HCT116 (cell line): ENCODE results near the gene OPCML. TPM values are rescaled to one million over a fixed set of nuclear protein-coding genes. Genes with fewer than 3 reads are reported as not detected.

ENCODE experiments used
- ATAC-seq: fragments of 200-7000 bp; cut with Tn5 transposase; 2 replicates; pipeline ENCODE4 v1.9.1; 2020; ENCODE audit warnings: mild to moderate bottlenecking, moderate library complexity
- BruUV-seq: library from RNA; stranded (reverse); fragments of 400-500 nt; replicated peaks from 2 replicates; lab custom pipeline; 2021; lab: Mats Ljungman, UMichigan
- CTCF ChIA-PET: fragments of 300-600 bp; sonication (Branson Sonifier 250); formaldehyde crosslinking; loops from one replicate; lab custom pipeline; 2021; ENCODE audit warnings: antibody characterized with exemption; lab: Charles Lee
- POLR2A ChIA-PET: fragments of 300-600, 350-600 bp; sonication (Branson Sonifier 250); formaldehyde crosslinking; loops from one replicate; lab custom pipeline; 2021; ENCODE audit warnings: antibody characterized with exemption; lab: Charles Lee
- RAD21 ChIA-PET, 2 experiments: fragments of 300-600 bp; sonication (Branson Sonifier 250); formaldehyde crosslinking; loops; one replicate each; lab custom pipeline; 2023; ENCODE audit warnings: low total read pairs in 2 of 2; ENCODE audit not compliant: uncharacterized antibody in 2 of 2, unreplicated experiment in 2 of 2, low non-redundant PET in 1 of 2; lab: Charles Lee
- DNase-seq: peaks from one replicate; pipeline ENCODE4 v3.0.0-alpha.2; 2010; ENCODE audit warnings: low read depth, low spot score
- H2AFZ ChIP-seq: fragments of 200-600 bp; shearing (Covaris generic), sonication (generic); 2 replicates; pipeline ENCODE4 v1.6.1; 2017; ENCODE audit warnings: low read depth, mixed run types, mixed read lengths, antibody characterized with exemption, low read length; ENCODE audit not compliant: poor library complexity, severe bottlenecking
- H3K27ac ChIP-seq: 2 replicates; pipeline ENCODE4 v1.5.1; 2012; ENCODE audit warnings: low read depth, low read length
- H3K27me3 ChIP-seq: fragments of 200-600 bp; sonication (generic); 2 replicates; pipeline ENCODE4 v1.6.1; 2016; ENCODE audit warnings: mixed run types, low read length, mixed read lengths; ENCODE audit not compliant: insufficient read depth
- H3K36me3 ChIP-seq, 2 experiments: fragments of 200-500 bp in 1 of 2; fragments of 200-600 bp in 1 of 2; sonication (Bioruptor generic) in 1 of 2; sonication (generic) in 1 of 2; 2 replicates each; pipeline versions ENCODE4 v1.5.1 to v1.6.1; 2014 to 2016; ENCODE audit warnings: low read length in 2 of 2, inconsistent platforms in 1 of 2, mixed read lengths in 1 of 2, mixed run types in 1 of 2; ENCODE audit not compliant: insufficient read depth in 2 of 2, control insufficient read depth in 1 of 2
- H3K4me1 ChIP-seq, 2 experiments: fragments of 200-600 bp in 1 of 2; sonication (generic) in 1 of 2; 2 replicates each; pipeline versions ENCODE4 v1.5.1 to v1.6.1; 2012 to 2017; ENCODE audit warnings: low read length in 2 of 2, inconsistent platforms in 1 of 2, mild to moderate bottlenecking in 1 of 2, mixed read lengths in 1 of 2, mixed run types in 1 of 2, moderate library complexity in 1 of 2; ENCODE audit not compliant: insufficient read depth in 2 of 2, control insufficient read depth in 1 of 2
- H3K4me2 ChIP-seq: fragments of 200-600 bp; sonication (generic); 2 replicates; pipeline ENCODE4 v1.6.1; 2017; ENCODE audit warnings: mixed run types, low read length, mixed read lengths
- H3K4me3 ChIP-seq, 2 experiments: fragments of 200-600 bp in 1 of 2; sonication (generic) in 1 of 2; replicated peaks in 1 of 2; 2 replicates each; pipeline ENCODE4 v1.5.1; 2011 to 2016; ENCODE audit warnings: low read length in 2 of 2, control low read depth in 1 of 2, low read depth in 1 of 2, mild to moderate bottlenecking in 1 of 2, mixed read lengths in 1 of 2, mixed run types in 1 of 2
- H3K79me2 ChIP-seq: fragments of 200-600 bp; sonication (generic); 2 replicates; pipeline ENCODE4 v1.6.1; 2017; ENCODE audit warnings: mild to moderate bottlenecking, mixed run types, low read length, moderate library complexity, mixed read lengths; ENCODE audit not compliant: insufficient read depth
- H3K9ac ChIP-seq: fragments of 200-600 bp; sonication (generic); 2 replicates; pipeline ENCODE4 v1.6.1; 2016; ENCODE audit warnings: low read length, mixed read lengths
- H3K9me2 ChIP-seq: fragments of 200-600 bp; sonication (generic), shearing (Covaris generic); 2 replicates; pipeline ENCODE4 v1.6.1; 2017; ENCODE audit warnings: mixed run types, mild to moderate bottlenecking, moderate library complexity; ENCODE audit not compliant: insufficient read depth
- H3K9me3 ChIP-seq, 2 experiments: fragments of 200-500 bp in 1 of 2; fragments of 200-600 bp in 1 of 2; sonication (Bioruptor generic) in 1 of 2; sonication (generic) in 1 of 2; 2 replicates each; pipeline ENCODE4 v1.6.1; 2014 to 2017; ENCODE audit warnings: low read length in 2 of 2, mixed read lengths in 2 of 2, inconsistent platforms in 1 of 2, low read depth in 1 of 2, mild to moderate bottlenecking in 1 of 2, mixed run types in 1 of 2, moderate library complexity in 1 of 2; ENCODE audit not compliant: control insufficient read depth in 1 of 2, insufficient read depth in 1 of 2
- H4K20me1 ChIP-seq: fragments of 200-600 bp; sonication (generic), shearing (Covaris generic); 2 replicates; pipeline ENCODE4 v1.6.1; 2017; ENCODE audit warnings: mixed run types, mild to moderate bottlenecking, moderate library complexity; ENCODE audit not compliant: insufficient read depth
- CEBPB ChIP-seq: IDR thresholded peaks from 2 replicates; pipeline ENCODE4 v1.6.1; 2012; ENCODE audit warnings: low read depth
- EGR1 ChIP-seq: IDR thresholded peaks from 2 replicates; pipeline ENCODE4 v1.6.1; 2012; ENCODE audit warnings: low read depth
- ELF1 ChIP-seq: IDR thresholded peaks from 2 replicates; pipeline ENCODE4 v1.6.1; 2012; ENCODE audit warnings: low read depth, borderline replicate concordance
- EZH2 ChIP-seq: fragments of 200-600 bp; sonication (generic); IDR thresholded peaks from 2 replicates; pipeline ENCODE4 v1.6.1; 2017; ENCODE audit warnings: antibody characterized with exemption, mixed run types
- FOSL1 ChIP-seq: IDR thresholded peaks from 2 replicates; pipeline ENCODE4 v1.6.1; 2012; ENCODE audit warnings: low read depth
- MAX ChIP-seq: IDR thresholded peaks from 2 replicates; pipeline ENCODE4 v1.6.1; 2012
- POLR2AphosphoS5 ChIP-seq: IDR thresholded peaks from 2 replicates; pipeline ENCODE4 v1.6.1; 2011; ENCODE audit warnings: mild to moderate bottlenecking, low read depth, low read length, moderate library complexity
- RAD21 ChIP-seq: IDR thresholded peaks from 2 replicates; pipeline ENCODE4 v1.6.1; 2012; ENCODE audit warnings: low read depth, mild to moderate bottlenecking
- TCF7L2 ChIP-seq: IDR thresholded peaks from 2 replicates; pipeline ENCODE4 v1.7.0; 2011; ENCODE audit warnings: borderline replicate concordance, inconsistent platforms; ENCODE audit not compliant: insufficient read depth, insufficient read length; ENCODE audit errors: extremely low read depth
- ZBTB33 ChIP-seq: IDR thresholded peaks from 2 replicates; pipeline ENCODE4 v1.6.1; 2011; ENCODE audit warnings: mild to moderate bottlenecking, low read length, moderate library complexity; ENCODE audit not compliant: insufficient replicate concordance; ENCODE audit errors: extremely low read depth
- ZNF274 ChIP-seq: fragments of 200-500 bp; sonication (Bioruptor generic); IDR thresholded peaks from 2 replicates; pipeline ENCODE4 v1.6.1; 2014; ENCODE audit warnings: mild to moderate bottlenecking, low read depth, low read length, inconsistent platforms
- intact Hi-C: fragments of 100-400 bp; cut with micrococcal nuclease; formaldehyde crosslinking; loops from 2 replicates; pipeline ENCODE4 v1.10.0; 2022
- total RNA-seq: library from RNA; stranded (reverse); gene quantifications from one replicate; pipeline ENCODE4 v1.2.1, GENCODE V29; 2021; ENCODE audit not compliant: unreplicated experiment

OPCML gene
- total RNA-seq, 1 experiment from 2014 or later = not detected

- no peak for DNase-seq
- RAD21 ChIA-PET = no interaction called here
- H3K9me2 ChIP-seq = no peaks in the 10 kb centered on the region
- H2AFZ ChIP-seq = no peak overlapping the region
- ATAC-seq = no peak
- BruUV-seq = no TSS peak
- intact Hi-C loops = no loop called here
- CTCF ChIA-PET = no interaction called here
- no peaks in the 10 kb centered on the region for H3K4me1 ChIP-seq
- TF ChIP-seq EZH2 (no peak), TCF7L2 (no peak), CEBPB (no peak), ZBTB33 (no peak), EGR1 (no peak), MAX (no peak), FOSL1 (no peak)
- H3K9ac ChIP-seq = no peak overlapping the region
- H4K20me1 ChIP-seq = no peaks in the 10 kb centered on the region
- H3K9me3 ChIP-seq = peaks cover 3 to 7% of the 10 kb centered on the region in 2 experiments; a peak in 2 of 4 replicates
- no peak overlapping the region for H3K27ac ChIP-seq
- no peak overlapping the region for H3K4me3 ChIP-seq
- POLR2A ChIA-PET = no interaction called here
- no peak overlapping the region for H3K4me2 ChIP-seq
- H3K36me3 ChIP-seq = no peaks in the 10 kb centered on the region
- H3K27me3 ChIP-seq = no peaks in the 10 kb centered on the region
- no peaks in the 10 kb centered on the region for H3K79me2 ChIP-seq
Observed at GRCh38 chr11:133480722-133481121, 51.6 kb downstream of the OPCML start.

DNA sequence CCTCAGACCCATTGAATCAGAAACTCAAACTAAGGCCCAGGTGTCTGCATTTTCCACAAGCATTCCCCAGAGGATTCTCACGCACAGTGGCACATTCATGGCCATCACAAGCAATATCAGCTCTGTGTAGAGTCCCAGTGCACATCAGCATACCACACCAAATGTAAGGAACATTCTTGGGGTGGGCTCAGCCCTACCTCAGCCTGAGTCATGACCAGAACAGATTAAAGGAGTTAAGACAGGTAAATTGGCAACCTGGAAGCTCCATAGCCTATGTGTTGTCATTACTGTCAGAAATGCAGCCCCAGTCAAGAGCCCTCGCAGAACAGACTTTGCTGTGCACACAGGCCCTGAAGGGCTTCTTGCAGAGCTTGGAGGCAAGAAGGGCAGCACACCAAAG is 53.1 kb downstream of the OPCML start:
- no peak overlapping the region for H3K27ac ChIP-seq
- H3K27me3 ChIP-seq = no peaks in the 10 kb centered on the region
- ATAC-seq = no peak
- DNase-seq = no peak
- H2AFZ ChIP-seq = no peak overlapping the region
- peaks cover 0 to 7% of the 10 kb centered on the region in 2 experiments; a peak in 2 of 4 replicates for H3K9me3 ChIP-seq
- H3K4me3 ChIP-seq = no peak overlapping the region
- ChIA-PET RAD21 (no interaction called here), CTCF (no interaction called here), POLR2A (no interaction called here)
- intact Hi-C loops = no loop called here
- BruUV-seq = no TSS peak
- H3K9ac ChIP-seq = no peak overlapping the region
- H3K4me2 ChIP-seq = no peak overlapping the region
- no peaks in the 10 kb centered on the region for H4K20me1 ChIP-seq
- no peaks in the 10 kb centered on the region for H3K79me2 ChIP-seq
- no peaks in the 10 kb centered on the region for H3K9me2 ChIP-seq
- no peaks in the 10 kb centered on the region for H3K36me3 ChIP-seq
- H3K4me1 ChIP-seq = no peaks in the 10 kb centered on the region
- TF ChIP-seq FOSL1 (no peak), RAD21 (no peak), CEBPB (no peak), EGR1 (no peak), ZBTB33 (no peak), POLR2AphosphoS5 (no peak), MAX (no peak), ELF1 (no peak), ZNF274 (no peak), TCF7L2 (no peak)
